ENCODE measurements around the gene SVIL.

SVIL gene, protein sequence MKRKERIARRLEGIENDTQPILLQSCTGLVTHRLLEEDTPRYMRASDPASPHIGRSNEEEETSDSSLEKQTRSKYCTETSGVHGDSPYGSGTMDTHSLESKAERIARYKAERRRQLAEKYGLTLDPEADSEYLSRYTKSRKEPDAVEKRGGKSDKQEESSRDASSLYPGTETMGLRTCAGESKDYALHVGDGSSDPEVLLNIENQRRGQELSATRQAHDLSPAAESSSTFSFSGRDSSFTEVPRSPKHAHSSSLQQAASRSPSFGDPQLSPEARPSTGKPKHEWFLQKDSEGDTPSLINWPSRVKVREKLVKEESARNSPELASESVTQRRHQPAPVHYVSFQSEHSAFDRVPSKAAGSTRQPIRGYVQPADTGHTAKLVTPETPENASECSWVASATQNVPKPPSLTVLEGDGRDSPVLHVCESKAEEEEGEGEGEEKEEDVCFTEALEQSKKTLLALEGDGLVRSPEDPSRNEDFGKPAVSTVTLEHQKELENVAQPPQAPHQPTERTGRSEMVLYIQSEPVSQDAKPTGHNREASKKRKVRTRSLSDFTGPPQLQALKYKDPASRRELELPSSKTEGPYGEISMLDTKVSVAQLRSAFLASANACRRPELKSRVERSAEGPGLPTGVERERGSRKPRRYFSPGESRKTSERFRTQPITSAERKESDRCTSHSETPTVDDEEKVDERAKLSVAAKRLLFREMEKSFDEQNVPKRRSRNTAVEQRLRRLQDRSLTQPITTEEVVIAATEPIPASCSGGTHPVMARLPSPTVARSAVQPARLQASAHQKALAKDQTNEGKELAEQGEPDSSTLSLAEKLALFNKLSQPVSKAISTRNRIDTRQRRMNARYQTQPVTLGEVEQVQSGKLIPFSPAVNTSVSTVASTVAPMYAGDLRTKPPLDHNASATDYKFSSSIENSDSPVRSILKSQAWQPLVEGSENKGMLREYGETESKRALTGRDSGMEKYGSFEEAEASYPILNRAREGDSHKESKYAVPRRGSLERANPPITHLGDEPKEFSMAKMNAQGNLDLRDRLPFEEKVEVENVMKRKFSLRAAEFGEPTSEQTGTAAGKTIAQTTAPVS (N-terminal part only)

GRCh38 chr10:29634764-29635625, at the start of gene SVIL:
Gene SVIL (minus strand): TSS chr10:29634971. CDS start chr10:29555058, 79,913 bp downstream.
- no peak for DNase-seq

GRCh38 chr10:29681676-29682448, 47.1 kb upstream of the SVIL start:
- DNase-seq: no peak

GRCh38 chr10:29680091-29680490, 45.3 kb upstream of the SVIL start:
- no peak for DNase-seq

- no peak for DNase-seq
These were observed 42.0 kb upstream of the SVIL start for GRCh38 chr10:29676732-29677131.

- no peak for DNase-seq
These were observed 41.2 kb upstream of the SVIL start for GRCh38 chr10:29675984-29676383.

DNA sequence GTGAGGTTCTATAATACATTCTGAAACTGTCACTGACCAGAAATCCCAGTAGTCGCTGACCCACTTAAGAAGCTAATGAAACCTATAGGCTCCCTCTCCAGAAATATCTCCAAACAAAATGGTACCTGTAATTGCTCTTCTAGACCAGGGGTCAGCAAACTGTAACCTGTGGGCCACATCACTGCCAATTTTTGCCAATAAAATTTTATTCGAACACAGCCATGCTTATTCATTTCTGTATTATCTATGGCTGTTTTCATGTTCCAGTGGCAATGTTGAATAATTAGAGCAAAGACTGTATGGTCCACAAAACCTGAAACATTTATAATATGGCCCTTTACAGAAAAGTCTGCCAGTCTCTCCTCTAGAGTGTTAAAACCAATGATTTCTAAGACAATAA, 37.2 kb upstream of the SVIL start:
- DNase-seq: no peak

GRCh38 chr10:29671228-29671780, 36.5 kb upstream of the SVIL start:
- DNase-seq: no peak

- no peak for DNase-seq
These were observed 36.0 kb upstream of the SVIL start for GRCh38 chr10:29670761-29671160.

- DNase-seq: no peak
These were observed 34.4 kb upstream of the SVIL start for GRCh38 chr10:29669149-29669548.

DNA sequence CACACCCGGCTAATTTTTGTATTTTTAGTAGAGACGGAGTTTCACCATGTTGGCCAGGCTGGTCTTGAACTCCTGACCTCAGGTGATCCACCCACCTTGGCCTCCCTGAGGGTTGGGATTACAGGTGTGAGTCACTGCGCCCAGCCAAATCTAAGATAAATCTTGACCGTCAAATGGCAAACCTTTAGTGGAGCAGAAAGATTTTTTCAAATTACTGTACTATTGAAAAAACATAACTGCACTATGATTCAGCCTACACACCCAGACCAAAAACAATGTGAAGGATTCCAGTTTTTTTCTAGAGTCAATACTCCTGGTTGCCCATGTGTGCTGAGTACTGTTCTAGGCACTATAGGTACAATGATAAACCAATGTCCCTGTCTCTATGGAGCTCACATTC, 33.9 kb upstream of the SVIL start:
- DNase-seq: no peak

DNA sequence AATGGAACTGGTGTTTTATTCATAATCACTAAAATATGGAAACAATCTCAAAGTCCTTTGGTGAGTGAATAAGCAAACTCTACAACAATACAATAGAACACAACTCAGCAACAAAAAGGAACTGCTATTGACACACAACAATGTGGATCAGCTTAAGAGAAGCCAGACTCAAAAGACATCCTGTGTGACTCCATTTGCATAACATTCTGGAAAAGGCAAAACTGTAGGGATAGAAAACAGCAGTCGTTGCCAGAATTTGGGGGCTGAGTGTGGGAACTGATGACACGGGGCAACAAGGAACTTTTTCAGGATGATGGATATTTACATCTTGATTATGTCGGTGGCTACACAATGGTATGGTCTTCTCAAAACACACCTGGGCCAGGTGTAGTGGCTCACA, 32.4 kb upstream of the SVIL start:
- DNase-seq: no peak

DNA sequence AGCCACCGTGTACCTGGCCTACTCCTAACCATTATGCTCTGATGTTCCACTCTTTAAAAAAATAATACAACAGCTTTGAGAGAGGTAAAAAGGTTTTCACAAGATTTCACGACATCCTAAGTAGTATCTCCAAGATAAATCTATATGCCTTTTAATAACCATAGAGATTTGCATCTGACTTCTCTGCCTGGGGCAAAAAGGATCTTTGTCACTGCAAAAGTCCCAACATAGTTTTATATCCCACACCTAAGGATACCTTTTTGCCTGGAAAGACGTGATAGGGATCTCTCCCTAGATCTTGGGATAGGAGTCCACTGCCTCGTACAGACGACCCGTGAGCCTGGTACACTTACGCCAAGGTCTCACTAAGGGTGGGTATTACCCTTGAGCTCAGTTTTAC, 31.4 kb upstream of the SVIL start:
- DNase-seq: no peak

DNA sequence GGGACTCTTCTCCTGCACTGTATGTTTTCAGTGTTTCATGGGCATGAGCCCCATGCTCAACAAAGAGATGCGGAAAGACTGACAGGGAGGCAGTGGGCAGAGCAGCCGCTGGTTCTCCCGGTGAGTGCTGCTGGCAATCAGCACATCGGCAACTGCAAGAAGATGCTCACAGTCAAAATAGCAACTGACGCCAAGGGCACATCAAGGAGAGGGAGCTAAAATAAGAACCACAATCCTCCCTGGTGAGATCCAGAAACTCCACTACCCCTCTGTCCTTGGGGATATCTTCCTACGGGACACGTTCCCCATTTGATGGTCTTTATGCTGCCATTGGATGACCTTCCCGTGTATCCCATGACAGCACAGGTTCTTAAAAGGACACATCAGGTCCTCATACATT, 28.9 kb upstream of the SVIL start:
- no peak for DNase-seq

DNA sequence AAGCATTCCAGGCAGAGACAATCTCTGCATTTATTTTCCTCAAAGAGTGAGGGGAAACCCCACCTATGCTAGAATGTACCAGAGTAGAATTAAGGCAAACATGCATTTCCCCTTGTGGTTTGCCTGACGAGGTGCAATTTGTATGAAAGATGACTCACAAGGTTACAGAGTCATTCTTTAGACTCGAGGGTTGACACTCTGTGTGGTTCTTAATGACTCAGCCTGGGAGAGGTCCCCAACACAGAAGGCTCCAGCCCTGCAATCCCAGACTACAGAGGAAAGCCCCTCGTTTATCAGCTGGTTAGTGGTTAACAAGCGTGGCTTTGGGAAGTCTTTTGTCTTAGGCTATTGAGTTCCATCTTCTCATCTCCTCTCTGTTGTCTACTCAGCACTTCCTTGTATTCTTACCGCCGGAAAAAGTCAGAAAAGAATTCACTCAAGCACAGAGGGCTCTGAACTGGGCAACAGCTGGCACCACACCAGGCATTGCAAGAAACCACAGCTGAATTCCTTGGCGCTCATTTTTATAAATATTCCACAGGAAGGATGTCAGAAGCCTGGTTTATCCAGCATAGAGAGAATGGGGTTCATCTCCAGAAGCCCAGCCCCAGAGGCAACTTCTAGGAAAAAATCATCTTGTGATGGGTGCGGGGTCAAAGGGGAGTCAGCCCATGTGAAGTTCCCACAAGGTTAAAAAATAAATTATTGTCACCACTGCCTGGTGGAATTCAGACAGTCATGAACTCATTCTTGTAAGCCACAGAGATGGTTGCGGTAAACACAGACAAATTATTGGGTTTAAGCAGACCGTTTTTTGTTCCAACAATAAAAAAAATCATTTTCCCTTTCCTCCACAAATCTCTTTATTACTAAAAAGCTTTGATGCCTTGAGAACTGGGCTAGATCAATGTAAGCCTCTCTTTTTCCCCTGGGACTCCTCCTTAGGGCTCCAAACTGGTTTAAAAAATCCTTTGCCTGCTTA, 24.5 kb upstream of the SVIL start:
- DNase-seq: no peak

DNA sequence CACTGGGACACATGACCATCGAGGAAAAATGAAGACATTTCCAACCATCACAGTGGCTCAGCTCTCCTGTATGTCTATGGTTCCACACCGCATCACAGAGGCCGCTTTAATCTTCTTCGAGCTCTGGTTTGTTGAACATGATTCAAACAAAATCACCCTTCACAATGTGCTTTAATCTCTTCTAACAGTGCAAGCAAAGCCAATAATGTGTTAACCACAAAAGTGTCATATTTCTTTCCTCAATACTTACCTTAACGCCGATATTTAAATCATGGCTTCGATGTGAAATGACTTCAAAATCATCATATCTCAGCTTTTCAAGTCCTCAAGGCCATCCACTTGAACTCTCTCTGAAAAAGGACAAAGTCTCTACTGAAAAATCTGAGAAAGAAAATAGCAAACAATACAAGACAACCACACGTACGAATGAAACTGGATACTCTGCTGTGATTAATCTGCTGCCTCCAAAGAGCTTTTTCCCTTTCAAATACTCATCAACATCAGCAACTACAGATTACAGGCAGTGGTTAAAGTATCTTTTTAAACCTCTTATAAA, 23.0 kb upstream of the SVIL start:
- DNase-seq: no peak

DNA sequence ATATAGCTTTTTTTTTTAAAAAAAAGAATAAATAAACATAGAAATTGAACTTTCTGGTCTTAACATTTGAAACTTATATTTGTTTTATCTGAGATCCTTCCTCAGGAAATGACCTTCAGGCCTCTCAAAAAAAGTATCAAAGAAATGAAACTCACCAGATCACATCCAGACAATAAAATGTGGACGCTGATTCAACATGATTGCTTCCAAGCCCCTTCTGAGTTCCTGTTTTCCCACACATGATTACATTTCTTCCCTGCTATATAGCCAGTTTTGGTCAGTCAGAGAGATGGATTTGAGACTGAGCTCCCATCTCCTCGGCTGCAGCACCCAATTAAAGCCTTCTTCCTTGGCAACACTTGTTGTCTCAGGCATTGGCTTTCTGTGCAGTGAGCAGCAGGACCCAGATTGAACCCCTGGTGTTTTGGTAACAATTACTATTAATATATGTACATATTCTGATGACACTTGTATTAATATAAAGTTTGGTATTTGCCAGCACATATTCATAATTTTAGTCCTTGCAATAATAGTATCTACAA, 21.8 kb upstream of the SVIL start:
- no peak for DNase-seq

- DNase-seq: no peak
These were observed 17.4 kb upstream of the SVIL start for GRCh38 chr10:29652192-29652591.

GRCh38 chr10:29651767-29652166, 17.0 kb upstream of the SVIL start:
- DNase-seq: no peak

- DNase-seq: no peak
These were observed 15.8 kb upstream of the SVIL start for GRCh38 chr10:29650552-29650944.

Data from NCI-H1930 (cell line).